Mammary epithelial cell (primary cell): ENCODE data around the gene MEGF8.

Experiments
- EZH2 ChIP-seq: IDR thresholded peaks from 2 replicates; pipeline ENCODE4 v1.6.1; 2012; ENCODE audit warnings: low read length, inconsistent platforms, borderline replicate concordance
- TF ChIP-seq, protein P1 (sequence below), 2 donors: IDR thresholded peaks in 1 of 2; conservative IDR thresholded peaks in 1 of 2; 2 replicates each; pipeline ENCODE4 v1.5.1; 2011 to 2012; ENCODE audit warnings: inconsistent platforms in 2 of 2, low read length in 2 of 2, mild to moderate bottlenecking in 2 of 2, control low read depth in 1 of 2, low read depth in 1 of 2; ENCODE audit not compliant: insufficient read depth in 1 of 2; ENCODE audit errors: extremely low read depth in 1 of 2

DNA sequence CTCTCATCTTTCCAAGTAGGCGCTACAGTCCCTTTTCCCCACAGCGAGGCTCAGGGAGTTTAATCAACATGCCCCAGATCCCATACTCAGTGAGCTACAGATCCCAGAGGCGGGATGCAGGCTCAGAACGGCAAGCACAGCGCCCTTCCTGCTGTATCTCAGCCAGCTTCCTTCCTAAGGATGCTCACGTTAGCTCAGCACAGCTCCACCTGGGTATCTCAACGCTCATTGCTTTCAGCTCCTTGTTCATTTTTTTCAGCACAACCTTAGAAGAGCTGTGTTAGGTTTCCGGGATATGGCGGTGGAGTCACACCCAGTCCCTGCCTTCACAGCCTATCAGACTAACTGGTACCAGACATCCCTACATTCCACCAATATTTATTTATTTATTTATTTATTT lies 3.1 kb upstream of the MEGF8 start:
- TF ChIP-seq, protein P1, sequence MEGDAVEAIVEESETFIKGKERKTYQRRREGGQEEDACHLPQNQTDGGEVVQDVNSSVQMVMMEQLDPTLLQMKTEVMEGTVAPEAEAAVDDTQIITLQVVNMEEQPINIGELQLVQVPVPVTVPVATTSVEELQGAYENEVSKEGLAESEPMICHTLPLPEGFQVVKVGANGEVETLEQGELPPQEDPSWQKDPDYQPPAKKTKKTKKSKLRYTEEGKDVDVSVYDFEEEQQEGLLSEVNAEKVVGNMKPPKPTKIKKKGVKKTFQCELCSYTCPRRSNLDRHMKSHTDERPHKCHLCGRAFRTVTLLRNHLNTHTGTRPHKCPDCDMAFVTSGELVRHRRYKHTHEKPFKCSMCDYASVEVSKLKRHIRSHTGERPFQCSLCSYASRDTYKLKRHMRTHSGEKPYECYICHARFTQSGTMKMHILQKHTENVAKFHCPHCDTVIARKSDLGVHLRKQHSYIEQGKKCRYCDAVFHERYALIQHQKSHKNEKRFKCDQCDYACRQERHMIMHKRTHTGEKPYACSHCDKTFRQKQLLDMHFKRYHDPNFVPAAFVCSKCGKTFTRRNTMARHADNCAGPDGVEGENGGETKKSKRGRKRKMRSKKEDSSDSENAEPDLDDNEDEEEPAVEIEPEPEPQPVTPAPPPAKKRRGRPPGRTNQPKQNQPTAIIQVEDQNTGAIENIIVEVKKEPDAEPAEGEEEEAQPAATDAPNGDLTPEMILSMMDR (conservative IDR thresholded peaks at IDR 0.05 in 1 of 2, IDR thresholded peaks at IDR 0.05 in 1 of 2; ENCODE audit: extremely low read depth in 1 of 2, insufficient read depth in 1 of 2, low read depth in 1 of 2, low read length in 2 of 2), result no peak
- TF ChIP-seq EZH2, result no peak
